ENCODE data around the gene ERMP1.
A peak's percentile ranks its signal among the peaks of the same experiment; 100 is the strongest.

The ERMP1 gene

GRCh38 chr9:5842929-5843793, 10.2 kb upstream of the ERMP1 start:
- H3K4me3 ChIP-seq (ENCODE audit: low read depth, low read length), result peak overlapping the region; percentile 53
- no peaks in the 10 kb centered on the region for H3K36me3 ChIP-seq (ENCODE audit: control insufficient read depth, insufficient read depth, low read length)
- H3K27ac ChIP-seq, result peak overlapping the region; percentile 91
- H3K9me3 ChIP-seq (ENCODE audit: control insufficient read depth, low read length), result no peaks in the 10 kb centered on the region
- no peak for TF ChIP-seq CTCF (IDR thresholded peaks at IDR 0.05)
- H3K4me1 ChIP-seq, result peaks cover 38% of the 10 kb centered on the region
- no peaks in the 10 kb centered on the region for H3K27me3 ChIP-seq (ENCODE audit: control insufficient read depth, insufficient read depth, low read length)
- no peak overlapping the region for H3K9ac ChIP-seq
- no peaks in the 10 kb centered on the region for H3K79me2 ChIP-seq
- peak overlapping the region; percentile 75 for H3K4me2 ChIP-seq (ENCODE audit: low read length)
- peak overlapping the region; percentile 39 for H2AFZ ChIP-seq

DNA sequence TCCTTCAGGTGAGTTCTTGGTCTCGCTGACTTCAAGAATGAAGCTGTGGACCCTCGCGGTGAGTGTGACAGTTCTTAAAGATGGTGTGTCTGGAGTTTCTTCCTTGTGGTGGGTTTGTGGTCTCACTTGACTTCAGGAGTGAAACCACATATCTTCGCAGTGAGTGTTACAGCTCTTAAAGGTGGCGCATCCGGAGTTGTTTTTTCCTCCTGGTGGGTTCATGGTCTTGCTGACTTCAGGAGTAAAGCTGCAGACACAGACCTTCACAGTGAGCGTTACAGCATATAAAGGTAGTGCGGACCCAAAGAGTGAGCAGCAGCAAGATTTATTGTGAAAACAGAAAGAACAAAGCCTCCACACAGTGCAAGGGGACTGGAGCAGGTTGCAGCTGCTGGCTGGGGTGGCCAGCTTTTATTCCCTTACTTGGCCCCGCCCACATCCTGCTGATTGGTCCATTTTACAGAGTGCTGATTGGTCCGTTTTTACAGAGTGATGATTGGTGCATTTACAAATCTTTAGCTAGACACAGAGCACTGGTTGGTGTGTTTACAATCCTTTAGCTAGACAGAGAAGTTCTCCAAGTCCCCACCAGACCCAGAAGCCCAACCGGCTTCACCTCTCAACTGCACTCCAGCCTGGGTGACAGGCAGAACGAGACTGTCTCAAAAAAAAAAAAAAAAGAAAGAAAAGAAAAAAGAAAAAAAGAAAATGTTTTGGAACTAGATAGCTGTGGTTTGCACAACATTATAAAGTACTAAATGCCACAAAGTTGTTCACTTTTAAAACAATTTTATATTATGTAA, 9.1 kb upstream of the ERMP1 start:
- TF ChIP-seq CTCF (IDR thresholded peaks at IDR 0.05), result no peak
- Histone ChIP-seq H3K9ac (no peak overlapping the region), H3K27ac (peak overlapping the region; percentile 91), H3K4me3 (ENCODE audit: low read depth, low read length) (peak overlapping the region; percentile 53), H3K36me3 (ENCODE audit: control insufficient read depth, insufficient read depth, low read length) (no peaks in the 10 kb centered on the region), H2AFZ (no peak overlapping the region), H3K9me3 (ENCODE audit: control insufficient read depth, low read length) (no peaks in the 10 kb centered on the region), H3K79me2 (no peaks in the 10 kb centered on the region), H3K4me2 (ENCODE audit: low read length) (peak overlapping the region; percentile 75), H3K4me1 (peaks cover 36% of the 10 kb centered on the region), H3K27me3 (ENCODE audit: control insufficient read depth, insufficient read depth, low read length) (no peaks in the 10 kb centered on the region)

- Histone ChIP-seq H3K36me3 (ENCODE audit: control insufficient read depth, insufficient read depth, low read length) (no peaks in the 10 kb centered on the region), H3K4me2 (ENCODE audit: low read length) (no peak overlapping the region), H3K9ac (no peak overlapping the region), H3K4me3 (ENCODE audit: low read depth, low read length) (no peak overlapping the region), H2AFZ (no peak overlapping the region), H3K27me3 (ENCODE audit: control insufficient read depth, insufficient read depth, low read length) (no peaks in the 10 kb centered on the region), H3K79me2 (no peaks in the 10 kb centered on the region), H3K27ac (peak overlapping the region; percentile 91), H3K9me3 (ENCODE audit: control insufficient read depth, low read length) (no peaks in the 10 kb centered on the region), H3K4me1 (peaks cover 32% of the 10 kb centered on the region)
- no peak for TF ChIP-seq CTCF (IDR thresholded peaks at IDR 0.05)
These were observed 7.9 kb upstream of the ERMP1 start for GRCh38 chr9:5840788-5841187.

DNA sequence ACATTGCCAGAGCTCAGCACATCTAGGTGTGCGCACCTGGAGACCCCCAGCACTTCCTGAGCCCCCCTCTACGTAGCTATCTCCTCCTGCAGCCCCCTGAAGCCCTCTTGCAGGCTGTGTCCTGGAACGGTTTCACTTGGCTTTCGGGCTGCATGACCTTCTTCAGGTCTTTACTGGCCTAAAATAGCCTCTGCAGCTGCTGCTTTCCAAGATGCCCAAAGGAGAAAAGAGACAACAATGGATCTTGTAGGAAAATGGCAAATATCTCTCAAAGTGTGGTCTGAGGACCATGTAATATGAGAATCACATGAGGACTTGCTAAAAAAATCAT, 6.6 kb upstream of the ERMP1 start:
- H3K9me3 ChIP-seq (ENCODE audit: control insufficient read depth, low read length), result no peaks in the 10 kb centered on the region
- no peak for TF ChIP-seq CTCF (IDR thresholded peaks at IDR 0.05)
- H3K27me3 ChIP-seq (ENCODE audit: control insufficient read depth, insufficient read depth, low read length), result no peaks in the 10 kb centered on the region
- peak overlapping the region; percentile 54 for H3K4me2 ChIP-seq (ENCODE audit: low read length)
- peak overlapping the region; percentile 51 for H2AFZ ChIP-seq
- no peaks in the 10 kb centered on the region for H3K36me3 ChIP-seq (ENCODE audit: control insufficient read depth, insufficient read depth, low read length)
- peaks cover 25% of the 10 kb centered on the region for H3K4me1 ChIP-seq
- peak overlapping the region; percentile 7 for H3K4me3 ChIP-seq (ENCODE audit: low read depth, low read length)
- H3K9ac ChIP-seq, result no peak overlapping the region
- H3K27ac ChIP-seq, result peak overlapping the region; percentile 91
- no peaks in the 10 kb centered on the region for H3K79me2 ChIP-seq

All from parathyroid adenoma (tissue), 2 donors.